Astrocyte (in vitro differentiated cells and primary cell): Measurements from ENCODE around the gene SHC4.

Experiments
- CTCF ChIP-seq: IDR thresholded peaks from 2 replicates; pipeline ENCODE4 v1.5.1; 2011; ENCODE audit warnings: low read depth, mild to moderate bottlenecking, inconsistent platforms, low read length, moderate library complexity; ENCODE audit not compliant: insufficient read depth
- EZH2 ChIP-seq: IDR thresholded peaks from 2 replicates; pipeline ENCODE4 v1.6.1; 2012; ENCODE audit warnings: mild to moderate bottlenecking, low read length, inconsistent platforms; ENCODE audit not compliant: insufficient read depth

DNA sequence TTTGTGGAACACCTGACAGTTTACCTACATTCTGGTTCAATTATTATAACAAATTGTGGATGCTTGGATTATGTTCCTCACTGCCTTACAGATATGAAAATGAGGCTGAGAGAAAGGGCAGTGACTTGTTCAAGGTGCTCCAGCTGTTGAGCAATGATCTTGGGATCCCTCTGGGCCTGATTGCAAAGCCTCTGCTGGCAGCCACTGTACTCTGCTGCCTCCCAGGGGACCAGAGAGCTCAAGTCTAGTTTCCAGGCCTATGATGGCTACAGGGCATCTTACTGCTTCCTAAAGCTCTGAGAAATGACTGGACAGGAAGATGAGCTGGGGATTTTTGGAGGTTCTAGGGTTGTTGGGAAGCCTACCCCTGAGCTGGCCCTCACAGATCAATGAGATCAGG is 2.3 kb upstream of the SHC4 start:
- TF ChIP-seq EZH2 (no peak), CTCF (peak; percentile 15)
